ENCODE measurements around the gene CD6. TPM values are rescaled to one million over a fixed set of nuclear protein-coding genes. Genes with fewer than 3 reads are reported as not detected.

Gene CD6
- total and polyA plus RNA-seq, 2 experiments from 2014 or later = 4.2 TPM; not detected in 1

GRCh38 chr11:60978546-60979380, 7.3 kb downstream of the CD6 start:
- H3K4me1 ChIP-seq (ENCODE audit: low read depth) = no peaks in the 10 kb centered on the region
- H3K36me3 ChIP-seq = no peaks in the 10 kb centered on the region
- no peak for TF ChIP-seq CTCF (IDR thresholded peaks at IDR 0.05; ENCODE audit: low read depth, low read length)
- no peak overlapping the region for H3K4me3 ChIP-seq
- peak in 1 of 2 donors; percentile 36 for DNase-seq (ENCODE audit: low read depth in 1 of 2, low spot score in 1 of 2)
- H3K27me3 ChIP-seq = no peaks in the 10 kb centered on the region
- H3K27ac ChIP-seq = no peak overlapping the region
- H3K9me3 ChIP-seq (ENCODE audit: low read depth) = no peaks in the 10 kb centered on the region

- Histone ChIP-seq H3K4me1 (ENCODE audit: low read depth) (no peaks in the 10 kb centered on the region), H3K27me3 (no peaks in the 10 kb centered on the region), H3K9me3 (ENCODE audit: low read depth) (no peaks in the 10 kb centered on the region), H3K36me3 (no peaks in the 10 kb centered on the region), H3K27ac (no peak overlapping the region), H3K4me3 (no peak overlapping the region)
- no peak for DNase-seq (ENCODE audit: low read depth in 1 of 2, low spot score in 1 of 2)
- TF ChIP-seq CTCF (IDR thresholded peaks at IDR 0.05; ENCODE audit: low read depth, low read length) = no peak
Observed at GRCh38 chr11:60981515-60981914, 10.0 kb downstream of the CD6 start.

- Histone ChIP-seq H3K4me1 (ENCODE audit: low read depth) (no peaks in the 10 kb centered on the region), H3K27me3 (no peaks in the 10 kb centered on the region), H3K27ac (no peak overlapping the region), H3K36me3 (no peaks in the 10 kb centered on the region), H3K9me3 (ENCODE audit: low read depth) (no peaks in the 10 kb centered on the region), H3K4me3 (no peak overlapping the region)
- TF ChIP-seq CTCF (IDR thresholded peaks at IDR 0.05; ENCODE audit: low read depth, low read length) = no peak
- no peak for DNase-seq (ENCODE audit: low read depth in 1 of 2, low spot score in 1 of 2)
Observed at GRCh38 chr11:60982184-60982583, 10.7 kb downstream of the CD6 start.

GRCh38 chr11:60984149-60984548, 12.7 kb downstream of the CD6 start:
- no peaks in the 10 kb centered on the region for H3K36me3 ChIP-seq
- H3K4me3 ChIP-seq = no peak overlapping the region
- no peaks in the 10 kb centered on the region for H3K9me3 ChIP-seq (ENCODE audit: low read depth)
- DNase-seq (ENCODE audit: low read depth in 1 of 2, low spot score in 1 of 2) = no peak
- no peak for TF ChIP-seq CTCF (IDR thresholded peaks at IDR 0.05; ENCODE audit: low read depth, low read length)
- H3K4me1 ChIP-seq (ENCODE audit: low read depth) = no peaks in the 10 kb centered on the region
- H3K27ac ChIP-seq = no peak overlapping the region
- no peaks in the 10 kb centered on the region for H3K27me3 ChIP-seq

GRCh38 chr11:60984636-60985035, 13.2 kb downstream of the CD6 start:
- no peaks in the 10 kb centered on the region for H3K36me3 ChIP-seq
- H3K27me3 ChIP-seq = no peaks in the 10 kb centered on the region
- no peak overlapping the region for H3K27ac ChIP-seq
- no peak for TF ChIP-seq CTCF (IDR thresholded peaks at IDR 0.05; ENCODE audit: low read depth, low read length)
- no peaks in the 10 kb centered on the region for H3K9me3 ChIP-seq (ENCODE audit: low read depth)
- no peak for DNase-seq (ENCODE audit: low read depth in 1 of 2, low spot score in 1 of 2)
- H3K4me3 ChIP-seq = no peak overlapping the region
- no peaks in the 10 kb centered on the region for H3K4me1 ChIP-seq (ENCODE audit: low read depth)
